Measurements from ENCODE around the gene UCK2. TPM values are rescaled to one million over a fixed set of nuclear protein-coding genes. Genes with fewer than 3 reads are reported as not detected.
A peak's percentile ranks its signal among the peaks of the same experiment; 100 is the strongest.

The UCK2 gene
- total RNA-seq, 1 donor from 2014 or later, result 92.7 TPM

DNA sequence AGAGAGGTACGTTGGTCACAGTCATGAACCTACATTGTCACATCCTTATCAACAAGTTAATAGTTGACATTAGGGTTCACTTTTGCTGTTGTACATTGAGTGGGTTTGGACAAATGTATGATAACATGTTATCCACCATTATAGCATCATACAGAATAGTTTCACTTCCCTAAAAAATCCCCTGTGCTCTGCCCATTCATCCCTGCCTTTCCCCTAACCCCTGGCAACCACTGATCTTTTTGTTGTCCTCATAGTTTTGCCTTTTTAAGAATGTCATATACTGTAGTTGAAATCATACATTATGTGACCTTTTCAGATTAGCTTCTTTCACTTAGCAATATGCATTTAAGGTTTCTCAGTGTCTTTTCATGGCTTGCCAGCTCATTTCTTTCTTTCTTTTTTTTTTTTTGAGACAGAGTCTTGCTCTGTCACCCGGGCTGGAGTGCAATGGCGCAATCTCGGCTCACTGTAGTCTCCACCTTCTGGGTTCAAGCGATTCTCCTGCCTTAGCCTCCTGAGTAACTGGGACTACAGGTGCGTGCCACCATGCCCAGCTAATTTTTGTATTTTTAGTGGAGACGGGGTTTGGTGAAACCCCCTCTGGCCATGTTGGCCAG, 50.6 kb downstream of the UCK2 start:
- no peak for TF ChIP-seq CTCF (IDR thresholded peaks at IDR 0.05; ENCODE audit: insufficient read depth, low read length, severe bottlenecking)
- Histone ChIP-seq H3K27me3 (ENCODE audit: control insufficient read depth, insufficient read depth, low read length) (no peaks in the 10 kb centered on the region), H3K36me3 (ENCODE audit: control insufficient read depth, insufficient read depth, low read length) (no peaks in the 10 kb centered on the region), H3K4me3 (ENCODE audit: low read depth, low read length) (no peak overlapping the region)
- DNase-seq (ENCODE audit: low read depth) (no peak), FAIRE-seq (no peak)

DNA sequence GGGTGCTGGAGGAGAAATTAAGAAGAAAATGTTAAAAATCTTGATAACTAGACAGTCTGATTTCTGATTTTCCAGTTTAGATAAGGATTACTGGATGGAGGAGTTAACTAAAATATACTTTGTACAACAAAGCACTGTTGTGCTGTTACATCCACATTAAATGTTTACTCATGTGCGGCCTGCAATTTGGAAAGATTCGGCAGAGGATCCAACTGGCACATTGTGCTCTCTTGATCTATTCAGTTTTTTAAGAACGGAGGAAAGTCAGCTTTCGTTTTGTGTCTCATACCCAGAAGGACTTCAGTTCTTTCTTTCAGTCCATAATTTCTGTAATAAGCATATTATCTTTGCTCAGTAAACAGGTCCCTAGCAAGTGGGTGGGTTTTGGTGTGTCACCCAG, 52.5 kb downstream of the UCK2 start:
- no peak for FAIRE-seq

GRCh38 chr1:165880993-165881392, 53.6 kb downstream of the UCK2 start:
- H3K27me3 ChIP-seq (ENCODE audit: control insufficient read depth, insufficient read depth, low read length), result no peaks in the 10 kb centered on the region
- TF ChIP-seq CTCF (IDR thresholded peaks at IDR 0.05; ENCODE audit: insufficient read depth, low read length, severe bottlenecking), result no peak
- no peak for FAIRE-seq
- DNase-seq (ENCODE audit: low read depth), result no peak
- no peak overlapping the region for H3K4me3 ChIP-seq (ENCODE audit: low read depth, low read length)
- no peaks in the 10 kb centered on the region for H3K36me3 ChIP-seq (ENCODE audit: control insufficient read depth, insufficient read depth, low read length)

More for the DNA sequence above, 52.5 kb downstream of the UCK2 start:
- no peak for DNase-seq (ENCODE audit: low read depth)
- no peak overlapping the region for H3K4me3 ChIP-seq (ENCODE audit: low read depth, low read length)
- no peak for TF ChIP-seq CTCF (IDR thresholded peaks at IDR 0.05; ENCODE audit: insufficient read depth, low read length, severe bottlenecking)
- H3K27me3 ChIP-seq (ENCODE audit: control insufficient read depth, insufficient read depth, low read length), result no peaks in the 10 kb centered on the region
- H3K36me3 ChIP-seq (ENCODE audit: control insufficient read depth, insufficient read depth, low read length), result no peaks in the 10 kb centered on the region

DNA sequence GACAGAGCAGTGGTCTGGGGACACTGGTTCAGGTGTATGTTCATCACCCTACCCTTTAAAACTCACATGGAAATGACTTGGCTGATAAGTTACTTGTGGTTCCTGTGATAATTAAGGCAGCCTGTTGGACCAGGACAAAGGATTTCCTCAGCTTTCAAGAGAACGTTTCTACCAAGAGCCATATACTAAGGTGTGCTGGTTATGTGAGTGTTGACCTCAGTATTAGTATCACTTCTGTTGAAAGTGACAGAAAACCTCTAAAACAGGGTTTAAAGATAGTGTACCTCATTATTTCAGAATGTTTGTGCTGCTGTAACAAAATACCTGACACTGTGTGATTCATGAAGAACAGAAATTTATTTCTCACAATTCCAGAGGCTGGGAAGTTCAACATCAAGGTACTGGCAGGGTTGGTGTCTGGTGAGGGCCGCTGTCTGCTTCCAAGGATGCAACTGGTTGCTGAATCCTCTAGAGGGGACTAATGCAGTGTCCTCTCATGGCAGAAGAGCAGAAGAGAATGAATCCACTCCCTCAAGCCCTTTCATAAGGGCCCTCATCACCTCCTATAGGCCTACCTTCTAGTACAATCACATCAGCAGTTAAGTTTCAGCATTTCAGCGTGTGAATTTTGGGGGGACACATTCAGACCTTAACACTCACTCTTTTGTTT, 54.9 kb downstream of the UCK2 start:
- TF ChIP-seq CTCF (IDR thresholded peaks at IDR 0.05; ENCODE audit: insufficient read depth, low read length, severe bottlenecking), result no peak
- Histone ChIP-seq H3K4me3 (ENCODE audit: low read depth, low read length) (no peak overlapping the region), H3K27me3 (ENCODE audit: control insufficient read depth, insufficient read depth, low read length) (no peaks in the 10 kb centered on the region), H3K36me3 (ENCODE audit: control insufficient read depth, insufficient read depth, low read length) (no peaks in the 10 kb centered on the region)
- FAIRE-seq, result no peak
- DNase-seq (ENCODE audit: low read depth), result no peak

DNA sequence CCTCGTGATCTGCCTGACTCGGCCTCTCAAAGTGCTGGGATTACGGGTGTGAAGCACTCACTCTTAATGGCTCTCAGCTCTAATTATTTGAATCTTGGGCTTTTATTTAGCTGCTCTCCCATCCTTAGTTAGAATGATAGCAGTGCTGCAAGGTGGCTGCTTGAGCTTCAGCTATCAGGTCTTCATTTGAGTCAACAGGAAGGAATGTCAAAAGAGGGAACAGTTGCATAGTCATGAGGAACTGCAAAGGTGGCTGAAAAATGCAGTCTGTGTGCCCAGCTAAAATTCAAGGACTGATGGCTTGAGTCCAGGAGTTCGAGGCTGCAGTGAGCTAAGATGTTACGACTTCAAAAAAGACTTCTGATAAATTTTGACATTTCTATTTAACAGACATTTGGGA, 55.6 kb downstream of the UCK2 start:
- Histone ChIP-seq H3K36me3 (ENCODE audit: control insufficient read depth, insufficient read depth, low read length) (no peaks in the 10 kb centered on the region), H3K4me3 (ENCODE audit: low read depth, low read length) (no peak overlapping the region), H3K27me3 (ENCODE audit: control insufficient read depth, insufficient read depth, low read length) (no peaks in the 10 kb centered on the region)
- FAIRE-seq, result no peak
- DNase-seq (ENCODE audit: low read depth), result peak; percentile 62
- no peak for TF ChIP-seq CTCF (IDR thresholded peaks at IDR 0.05; ENCODE audit: insufficient read depth, low read length, severe bottlenecking)
